Mesothelial cell of epicardium (in vitro differentiated cells): ENCODE data around the gene MTIF3. TPM values are rescaled to one million over a fixed set of nuclear protein-coding genes. Genes with fewer than 3 reads are reported as not detected.

ENCODE experiments used
- DNase-seq, 2 experiments: peaks; one replicate each; pipeline ENCODE4 v3.0.0; 2021; ENCODE audit warnings: low spot score in 2 of 2; ENCODE audit not compliant: unreplicated experiment in 2 of 2
- H3K27ac Mint-ChIP-seq: 2 replicates; pipeline ENCODE4 v1.8.0; 2021; ENCODE audit warnings: mixed read lengths
- H3K27me3 Mint-ChIP-seq: 2 replicates; pipeline ENCODE4 v1.8.0; 2021; ENCODE audit warnings: low read depth, mixed read lengths
- H3K36me3 Mint-ChIP-seq: 2 replicates; pipeline ENCODE4 v1.8.0; 2021; ENCODE audit warnings: mixed read lengths
- H3K4me1 Mint-ChIP-seq: 2 replicates; pipeline ENCODE4 v1.8.0; 2021; ENCODE audit warnings: mixed read lengths
- H3K4me3 Mint-ChIP-seq: 2 replicates; pipeline ENCODE4 v1.8.0; 2021; ENCODE audit warnings: mild to moderate bottlenecking, moderate library complexity, mixed read lengths
- H3K9me3 Mint-ChIP-seq: 2 replicates; pipeline ENCODE4 v1.8.0; 2021; ENCODE audit warnings: mixed read lengths
- CTCF ChIP-seq: fragments of 200-600 bp; sonication (generic); IDR thresholded peaks from one replicate; pipeline ENCODE4 v1.5.0; 2021; ENCODE audit warnings: antibody characterized with exemption; ENCODE audit not compliant: unreplicated experiment
- total RNA-seq: library from RNA; stranded (reverse); gene quantifications from 3 replicates; pipeline ENCODE4 v1.2.1, GENCODE V29; 2021

The MTIF3 gene
- total RNA-seq, 1 donor from 2014 or later: 40.4 TPM

- DNase-seq: no peak
- no peak for TF ChIP-seq CTCF
- H3K27me3 Mint-ChIP-seq: peaks cover 17% of the 10 kb centered on the region
- H3K9me3 Mint-ChIP-seq: no peaks in the 10 kb centered on the region
- H3K4me3 Mint-ChIP-seq: no peak overlapping the region
- peak overlapping the region; percentile 25 for H3K27ac Mint-ChIP-seq
- H3K4me1 Mint-ChIP-seq: peaks cover 10% of the 10 kb centered on the region
- no peaks in the 10 kb centered on the region for H3K36me3 Mint-ChIP-seq
Observed at GRCh38 chr13:27466513-27466912, 16.1 kb upstream of the MTIF3 start.

- peaks cover 10% of the 10 kb centered on the region for H3K4me1 Mint-ChIP-seq
- no peak overlapping the region for H3K4me3 Mint-ChIP-seq
- no peaks in the 10 kb centered on the region for H3K36me3 Mint-ChIP-seq
- no peak for DNase-seq
- peaks cover 13% of the 10 kb centered on the region for H3K27me3 Mint-ChIP-seq
- no peak for TF ChIP-seq CTCF
- no peaks in the 10 kb centered on the region for H3K9me3 Mint-ChIP-seq
- no peak overlapping the region for H3K27ac Mint-ChIP-seq
Observed at GRCh38 chr13:27465611-27466010, 15.2 kb upstream of the MTIF3 start.

- DNase-seq: no peak
Observed at GRCh38 chr13:27463500-27463899, 13.1 kb upstream of the MTIF3 start.

GRCh38 chr13:27461940-27462584, 11.7 kb upstream of the MTIF3 start:
- H3K4me3 Mint-ChIP-seq: no peak overlapping the region
- no peaks in the 10 kb centered on the region for H3K36me3 Mint-ChIP-seq
- no peak overlapping the region for H3K27ac Mint-ChIP-seq
- peaks cover 17% of the 10 kb centered on the region for H3K27me3 Mint-ChIP-seq
- H3K9me3 Mint-ChIP-seq: no peaks in the 10 kb centered on the region
- no peak for DNase-seq
- TF ChIP-seq CTCF: no peak
- peaks cover 10% of the 10 kb centered on the region for H3K4me1 Mint-ChIP-seq

More at GRCh38 chr13:27463500-27463899, 13.1 kb upstream of the MTIF3 start:
- TF ChIP-seq CTCF: no peak
- no peak overlapping the region for H3K4me3 Mint-ChIP-seq
- H3K4me1 Mint-ChIP-seq: peaks cover 10% of the 10 kb centered on the region
- H3K27me3 Mint-ChIP-seq: peaks cover 12% of the 10 kb centered on the region
- H3K36me3 Mint-ChIP-seq: no peaks in the 10 kb centered on the region
- H3K27ac Mint-ChIP-seq: no peak overlapping the region
- H3K9me3 Mint-ChIP-seq: no peaks in the 10 kb centered on the region

GRCh38 chr13:27455331-27455855, 5.0 kb upstream of the MTIF3 start:
- TF ChIP-seq CTCF: no peak
- H3K27me3 Mint-ChIP-seq: peaks cover 33% of the 10 kb centered on the region
- DNase-seq: no peak
- H3K9me3 Mint-ChIP-seq: no peaks in the 10 kb centered on the region
- peak overlapping the region; percentile 76 for H3K27ac Mint-ChIP-seq
- H3K4me1 Mint-ChIP-seq: peaks cover 13% of the 10 kb centered on the region
- H3K36me3 Mint-ChIP-seq: no peaks in the 10 kb centered on the region
- H3K4me3 Mint-ChIP-seq: no peak overlapping the region
